ENCODE data around the gene CALD1. TPM values are rescaled to one million over a fixed set of nuclear protein-coding genes. Genes with fewer than 3 reads are reported as not detected.

Gene CALD1
- total and polyA plus RNA-seq, 7 donors, result 16.8 to 59.5 (median 25.0) TPM

DNA sequence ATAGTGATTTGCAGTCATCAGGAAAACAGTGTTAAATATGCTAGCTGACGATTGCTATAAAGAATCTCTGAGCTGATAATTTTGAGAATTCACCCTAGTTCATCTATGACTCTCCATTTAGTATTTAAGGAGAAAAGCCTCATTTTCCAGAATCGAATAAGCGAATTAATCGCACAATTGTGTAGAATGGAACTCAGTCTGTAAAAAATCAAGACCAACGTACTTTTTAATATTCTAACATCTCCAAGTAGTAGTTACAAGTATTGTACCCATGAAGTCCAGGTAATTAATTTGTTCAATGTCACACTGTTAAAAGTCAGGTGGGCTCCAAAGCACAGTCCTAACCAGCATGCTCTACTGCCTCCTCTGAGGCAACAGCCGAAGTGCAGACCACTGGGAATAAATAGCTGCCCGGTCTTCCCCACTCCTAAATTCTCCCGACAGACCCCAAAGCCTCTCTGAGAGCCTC, 206.5 kb downstream of the CALD1 start:
- Histone ChIP-seq H3K4me3 (peak overlapping the region; percentile 78), H3K36me3 (ENCODE audit: insufficient read depth in 1 of 2, low read depth in 1 of 2) (peaks cover 0 to 17% of the 10 kb centered on the region in 2 donors), H3K27ac (peak overlapping the region; percentile 88), H3K9me3 (no peaks in the 10 kb centered on the region), H3K4me1 (peaks cover 9% of the 10 kb centered on the region), H3K27me3 (ENCODE audit: insufficient read depth in 3 of 3, low read length in 2 of 3) (no peaks in the 10 kb centered on the region)
- ATAC-seq, result no peak
- WGBS, 3 donors, result 41 to 50% (median 47%) methylated on average over 8 of the region's 8 CpGs
- TF ChIP-seq, protein P1, sequence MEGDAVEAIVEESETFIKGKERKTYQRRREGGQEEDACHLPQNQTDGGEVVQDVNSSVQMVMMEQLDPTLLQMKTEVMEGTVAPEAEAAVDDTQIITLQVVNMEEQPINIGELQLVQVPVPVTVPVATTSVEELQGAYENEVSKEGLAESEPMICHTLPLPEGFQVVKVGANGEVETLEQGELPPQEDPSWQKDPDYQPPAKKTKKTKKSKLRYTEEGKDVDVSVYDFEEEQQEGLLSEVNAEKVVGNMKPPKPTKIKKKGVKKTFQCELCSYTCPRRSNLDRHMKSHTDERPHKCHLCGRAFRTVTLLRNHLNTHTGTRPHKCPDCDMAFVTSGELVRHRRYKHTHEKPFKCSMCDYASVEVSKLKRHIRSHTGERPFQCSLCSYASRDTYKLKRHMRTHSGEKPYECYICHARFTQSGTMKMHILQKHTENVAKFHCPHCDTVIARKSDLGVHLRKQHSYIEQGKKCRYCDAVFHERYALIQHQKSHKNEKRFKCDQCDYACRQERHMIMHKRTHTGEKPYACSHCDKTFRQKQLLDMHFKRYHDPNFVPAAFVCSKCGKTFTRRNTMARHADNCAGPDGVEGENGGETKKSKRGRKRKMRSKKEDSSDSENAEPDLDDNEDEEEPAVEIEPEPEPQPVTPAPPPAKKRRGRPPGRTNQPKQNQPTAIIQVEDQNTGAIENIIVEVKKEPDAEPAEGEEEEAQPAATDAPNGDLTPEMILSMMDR (IDR thresholded peaks at IDR 0.05), result no peak
- no peak for DNase-seq
- intact Hi-C loops (cut with DNase I), result loop anchor here (2.0 to 10.0 kb wide), 3 partner anchors 161 to 183 kb away; partner anchors contain the start of gene TMEM140 (in 1 of the 2)

DNA sequence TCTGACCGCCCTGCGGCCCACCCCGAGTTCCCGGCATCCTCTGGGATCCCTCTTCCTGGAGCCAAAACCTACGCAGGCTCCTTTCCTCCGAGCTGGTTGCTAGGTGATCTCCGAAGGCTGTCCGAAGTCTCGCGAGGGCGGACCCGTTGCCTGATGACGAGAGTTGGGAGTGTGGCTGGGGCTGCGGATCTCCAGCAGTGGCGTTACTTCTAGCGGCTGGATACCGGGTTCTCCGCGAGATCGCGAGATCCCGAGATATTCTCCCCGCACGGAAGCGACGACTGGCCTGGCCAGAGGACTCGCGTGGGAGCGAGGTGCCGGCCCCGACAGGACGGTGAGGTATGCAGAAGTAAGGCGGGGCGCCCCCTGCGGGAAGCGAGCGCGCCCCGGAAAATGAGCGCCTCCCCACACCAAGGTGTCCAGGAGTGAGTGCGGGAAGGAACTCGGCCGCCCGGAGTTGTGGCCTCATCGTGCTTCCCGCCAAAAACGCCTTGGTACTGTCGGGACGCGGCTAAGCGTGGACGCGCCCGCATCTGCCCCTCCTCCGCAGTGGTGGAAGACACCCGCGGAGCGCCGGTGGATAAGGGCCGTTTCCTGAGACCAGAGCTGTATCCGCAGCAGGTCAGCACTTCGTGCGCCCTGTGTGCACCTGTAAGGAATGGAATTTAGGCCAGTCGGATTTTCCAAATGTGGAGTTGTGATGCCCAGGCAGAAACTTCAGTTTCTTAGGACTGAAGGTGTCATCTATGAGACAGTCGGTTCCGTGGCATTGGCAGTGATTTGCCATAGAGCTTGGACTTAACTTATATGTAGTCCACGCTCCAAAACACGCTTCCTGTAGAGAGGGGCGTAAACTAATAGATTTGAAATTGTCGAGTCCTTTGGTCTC, 207.2 kb downstream of the CALD1 start, which contains the start of gene AGBL3:
AGBL3 (plus strand) TSS at position 146 of the 889 bp plus-strand sequence. CDS start 1,426 bp downstream, outside the sequence.
- DNase-seq (peak; percentile 97 to 98), ATAC-seq (peak; percentile 98 to 99 (median 99))
- H3K4me3 ChIP-seq, result peak within 1 kb of the TSS; percentile 78
- WGBS, 3 donors, result 0 to 1% (median 1%) methylated on average over 68 to 70 of the region's 70 CpGs
- intact Hi-C loops (cut with DNase I), result loop anchor here (2.0 to 10.0 kb wide), 3 partner anchors 161 to 182 kb away; partner anchors contain the start of gene TMEM140 (in 1 of the 2)
- no peaks in the 10 kb centered on the region for H3K27me3 ChIP-seq (ENCODE audit: insufficient read depth in 3 of 3, low read length in 2 of 3)
- H3K36me3 ChIP-seq (ENCODE audit: insufficient read depth in 1 of 2, low read depth in 1 of 2), result peaks cover 0 to 17% of the 10 kb centered on the region in 2 donors
- H3K27ac ChIP-seq, result peak within 1 kb of the TSS; percentile 88
- H3K4me1 ChIP-seq, result peaks cover 9% of the 10 kb centered on the region
- no peaks in the 10 kb centered on the region for H3K9me3 ChIP-seq
- TF ChIP-seq, protein P1 (IDR thresholded peaks at IDR 0.05), result peak; percentile 57

DNA sequence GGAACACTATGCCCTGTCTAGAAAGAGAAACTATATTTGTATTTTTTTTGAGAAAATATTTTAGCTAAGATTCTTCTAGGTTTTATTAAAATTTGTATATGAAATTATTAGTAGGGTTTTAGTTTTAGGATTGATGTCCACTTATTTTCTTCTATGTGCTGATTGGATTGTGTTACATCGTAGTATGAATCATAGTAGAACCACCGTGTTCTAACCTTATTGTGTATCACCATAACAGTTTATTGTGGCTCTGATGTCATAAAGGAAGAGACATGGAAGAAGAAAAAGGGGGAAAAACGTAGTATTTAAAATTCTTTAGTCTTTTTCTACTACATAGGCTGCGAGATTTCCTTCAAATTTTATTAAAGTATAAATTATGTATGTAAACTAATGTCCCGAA, 208.7 kb downstream of the CALD1 start:
- no peak overlapping the region for H3K27ac ChIP-seq
- no peaks in the 10 kb centered on the region for H3K9me3 ChIP-seq
- H3K4me3 ChIP-seq, result peak overlapping the region; percentile 78
- intact Hi-C loops (cut with DNase I), result loop anchor here (5.0 to 10.0 kb wide), 2 partner anchors 159 to 177 kb away; partner anchors contain the start of gene TMEM140 (in 1 of the 2)
- peaks cover 0 to 17% of the 10 kb centered on the region in 2 donors for H3K36me3 ChIP-seq (ENCODE audit: insufficient read depth in 1 of 2, low read depth in 1 of 2)
- no peaks in the 10 kb centered on the region for H3K27me3 ChIP-seq (ENCODE audit: insufficient read depth in 3 of 3, low read length in 2 of 3)
- ATAC-seq, result no peak
- WGBS, 3 donors, result 80 to 85% (median 82%) methylated on average over 5 of the region's 5 CpGs
- peaks cover 23% of the 10 kb centered on the region for H3K4me1 ChIP-seq
- TF ChIP-seq, protein P1 (IDR thresholded peaks at IDR 0.05), result no peak
- DNase-seq, result no peak

DNA sequence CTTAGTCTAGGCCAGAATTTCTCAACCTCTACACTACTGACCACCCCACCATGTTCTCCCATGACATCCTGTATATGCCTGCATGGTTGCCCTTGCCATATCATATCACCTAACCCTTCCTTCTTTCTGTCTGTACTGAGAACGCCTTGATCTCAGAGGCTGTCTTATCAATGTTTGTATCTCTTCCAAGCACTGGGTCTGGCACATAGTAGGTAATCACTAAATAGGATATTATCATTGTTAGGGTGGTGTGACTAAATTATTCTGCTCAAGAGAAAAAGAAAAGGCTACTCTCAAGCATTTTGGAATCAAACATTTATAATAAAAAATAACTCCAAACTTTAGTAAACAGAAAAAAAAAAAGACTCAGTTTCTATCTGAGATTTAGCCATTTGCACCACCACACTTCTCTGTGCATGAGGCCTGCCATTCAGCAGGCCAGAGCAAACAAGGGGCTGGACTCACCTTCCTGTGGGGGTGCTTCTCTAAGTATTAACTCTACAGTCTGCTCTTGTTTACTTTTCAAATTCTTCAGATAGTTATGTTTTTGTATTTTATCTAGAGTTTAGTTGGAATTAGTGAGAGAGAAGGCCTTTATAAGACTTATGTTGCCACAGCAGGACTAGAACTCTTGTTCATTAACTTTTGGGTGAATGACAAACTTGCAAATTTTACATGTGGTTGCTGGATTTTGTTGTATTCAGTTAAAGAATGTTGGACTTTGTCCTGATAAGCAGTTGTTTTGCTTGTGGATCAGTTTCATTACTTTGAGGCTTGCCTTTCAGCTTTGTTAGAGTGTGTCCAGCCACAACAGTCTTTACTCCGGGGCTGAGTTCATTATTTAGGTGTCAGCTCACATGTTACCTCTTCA, 212.3 kb downstream of the CALD1 start:
- TF ChIP-seq, protein P1 (IDR thresholded peaks at IDR 0.05), result no peak
- no peaks in the 10 kb centered on the region for H3K9me3 ChIP-seq
- intact Hi-C loops (cut with DNase I), result no loop called here
- H3K4me3 ChIP-seq, result no peak overlapping the region
- H3K27ac ChIP-seq, result peak overlapping the region; percentile 49
- ATAC-seq, result peak in 1 of 4 donors; percentile 25
- no peaks in the 10 kb centered on the region for H3K27me3 ChIP-seq (ENCODE audit: insufficient read depth in 3 of 3, low read length in 2 of 3)
- DNase-seq, result no peak
- H3K36me3 ChIP-seq (ENCODE audit: insufficient read depth in 1 of 2, low read depth in 1 of 2), result peaks cover 0 to 49% of the 10 kb centered on the region in 2 donors
- peaks cover 23% of the 10 kb centered on the region for H3K4me1 ChIP-seq
- 53 to 86% (median 60%) methylated on average over 2 of the region's 2 CpGs for WGBS, 3 donors

All from psoas muscle (tissue), 8 donors.